HG03025 (cell line): ENCODE data around the gene TNFRSF1B.

Experiments used
- ATAC-seq: cut with Tn5 transposase; IDR thresholded peaks from one replicate; pipeline ENCODE4 v1.9.1; 2021; ENCODE audit warnings: mild to moderate bottlenecking, moderate library complexity; ENCODE audit not compliant: unreplicated experiment, low FRiP score

The TNFRSF1B gene

DNA sequence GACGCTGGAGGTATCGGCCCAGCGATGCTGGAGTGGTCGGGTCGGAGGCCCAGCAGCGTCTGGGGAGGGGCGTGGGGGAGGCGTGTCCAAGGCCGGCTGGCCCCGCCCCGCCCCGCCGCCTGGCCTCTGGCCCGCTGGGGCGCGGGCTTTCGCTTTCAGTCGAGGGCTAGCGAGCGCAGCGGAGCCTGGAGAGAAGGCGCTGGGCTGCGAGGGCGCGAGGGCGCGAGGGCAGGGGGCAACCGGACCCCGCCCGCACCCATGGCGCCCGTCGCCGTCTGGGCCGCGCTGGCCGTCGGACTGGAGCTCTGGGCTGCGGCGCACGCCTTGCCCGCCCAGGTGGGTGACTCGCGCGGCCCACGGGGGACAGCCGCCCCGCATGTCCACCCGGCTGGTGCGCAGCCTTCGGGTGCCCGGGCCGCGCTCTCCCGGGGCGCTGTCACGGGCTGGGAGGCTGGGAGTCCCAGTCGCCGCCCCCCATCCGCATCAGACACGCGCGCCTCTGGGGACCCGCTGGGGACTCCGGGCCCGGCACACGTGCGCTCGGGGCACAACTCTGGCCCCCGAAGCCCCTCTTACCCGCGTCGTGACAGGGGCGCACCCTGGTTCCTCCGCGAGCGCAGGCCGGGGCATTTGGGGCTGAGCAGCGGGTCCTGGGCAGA, at the start of gene TNFRSF1B:
TSS of gene TNFRSF1B (plus strand) at position 158 of the 659 bp plus-strand sequence. CDS start at position 259, 101 bp downstream.
- no peak for ATAC-seq

DNA sequence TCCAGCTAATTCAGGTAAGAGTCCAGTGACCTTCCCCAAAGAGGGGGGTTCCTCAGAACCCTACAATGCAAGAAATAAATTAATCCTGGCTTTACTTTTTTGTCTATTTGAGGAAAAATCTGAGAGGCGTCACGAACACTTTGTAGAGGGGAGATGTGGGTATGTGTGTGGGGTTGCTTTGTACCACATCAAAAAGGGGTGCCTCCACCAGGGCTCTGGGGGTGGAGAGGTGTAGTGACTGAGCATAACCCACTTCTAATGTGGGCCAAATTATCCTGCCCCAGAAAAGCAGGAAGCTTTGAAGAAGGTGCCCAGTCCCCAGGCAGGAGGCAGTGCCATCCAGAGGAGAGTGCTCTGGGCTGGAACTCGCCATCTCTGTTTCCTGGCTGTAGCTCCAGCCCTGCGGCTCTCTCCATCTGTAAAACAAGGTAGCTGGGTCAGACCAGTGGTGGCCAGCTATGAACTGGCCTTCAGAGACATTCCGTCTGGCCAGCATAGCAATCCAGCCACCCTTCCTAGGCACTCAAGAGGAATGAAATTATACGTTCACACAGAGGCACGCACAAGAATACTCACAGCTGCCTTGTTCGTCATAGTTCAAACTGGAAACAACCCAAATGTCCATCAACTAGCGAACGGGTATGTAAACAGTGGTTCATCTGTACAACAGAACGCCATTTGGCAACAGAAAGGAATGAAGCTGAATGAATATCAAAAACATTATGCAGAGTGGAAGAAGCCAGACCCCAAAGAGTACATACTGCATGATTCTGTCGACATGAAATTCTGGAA, 45.4 kb upstream of the TNFRSF1B start:
- ATAC-seq: no peak

DNA sequence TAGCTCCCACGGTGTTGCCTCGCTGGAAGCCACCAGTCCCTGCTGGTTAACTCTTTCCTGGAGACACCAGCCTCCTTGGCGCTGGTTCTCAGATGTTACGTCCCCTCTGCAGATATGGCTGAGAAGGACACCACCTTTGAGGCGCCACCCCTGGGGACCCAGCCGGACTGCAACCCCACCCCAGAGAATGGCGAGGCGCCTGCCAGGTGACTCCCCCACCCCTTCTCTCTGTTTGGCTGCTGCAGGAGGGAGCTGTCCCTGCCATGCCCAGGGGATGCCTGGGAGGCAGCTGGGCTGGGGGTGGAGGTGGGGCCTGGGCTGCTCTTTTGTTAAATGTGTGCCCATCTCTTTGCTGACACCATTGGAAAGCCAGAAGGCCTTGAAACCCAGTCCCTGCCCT, 43.6 kb upstream of the TNFRSF1B start:
- no peak for ATAC-seq

DNA sequence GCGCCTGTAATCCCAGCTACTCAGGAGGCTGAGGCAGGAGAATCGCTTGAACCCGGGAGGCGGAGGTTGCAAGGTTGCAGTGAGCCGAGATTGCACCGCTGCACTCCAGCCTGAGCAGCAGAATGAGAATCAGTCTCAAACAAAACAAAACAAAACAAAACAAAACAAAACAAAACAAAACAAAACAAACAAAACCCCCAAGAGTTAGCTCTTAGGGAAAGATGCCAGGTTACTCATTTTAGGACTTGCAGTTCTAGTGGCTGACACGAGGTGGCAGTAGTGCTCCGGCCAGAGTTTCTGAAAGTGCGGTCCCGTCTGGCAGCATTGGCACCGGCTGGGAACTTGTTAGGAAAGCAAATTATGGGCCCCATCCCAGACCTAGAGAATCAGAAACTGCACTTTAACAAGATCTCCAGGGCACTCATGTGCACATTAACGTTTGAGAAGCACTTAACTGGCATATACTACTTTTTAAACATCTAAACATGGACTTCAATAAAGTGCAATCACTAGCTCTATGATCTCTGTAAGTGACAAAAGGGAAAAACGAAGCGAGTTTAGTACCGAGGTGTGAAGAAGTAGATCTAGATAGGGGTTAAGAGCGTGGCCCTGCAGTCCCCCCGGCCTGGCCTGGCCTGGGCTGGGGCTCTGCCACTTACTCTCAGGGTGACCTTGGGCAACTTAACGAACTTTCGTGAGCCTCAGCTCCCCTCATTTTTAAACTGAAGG, 41.9 kb upstream of the TNFRSF1B start:
- no peak for ATAC-seq

DNA sequence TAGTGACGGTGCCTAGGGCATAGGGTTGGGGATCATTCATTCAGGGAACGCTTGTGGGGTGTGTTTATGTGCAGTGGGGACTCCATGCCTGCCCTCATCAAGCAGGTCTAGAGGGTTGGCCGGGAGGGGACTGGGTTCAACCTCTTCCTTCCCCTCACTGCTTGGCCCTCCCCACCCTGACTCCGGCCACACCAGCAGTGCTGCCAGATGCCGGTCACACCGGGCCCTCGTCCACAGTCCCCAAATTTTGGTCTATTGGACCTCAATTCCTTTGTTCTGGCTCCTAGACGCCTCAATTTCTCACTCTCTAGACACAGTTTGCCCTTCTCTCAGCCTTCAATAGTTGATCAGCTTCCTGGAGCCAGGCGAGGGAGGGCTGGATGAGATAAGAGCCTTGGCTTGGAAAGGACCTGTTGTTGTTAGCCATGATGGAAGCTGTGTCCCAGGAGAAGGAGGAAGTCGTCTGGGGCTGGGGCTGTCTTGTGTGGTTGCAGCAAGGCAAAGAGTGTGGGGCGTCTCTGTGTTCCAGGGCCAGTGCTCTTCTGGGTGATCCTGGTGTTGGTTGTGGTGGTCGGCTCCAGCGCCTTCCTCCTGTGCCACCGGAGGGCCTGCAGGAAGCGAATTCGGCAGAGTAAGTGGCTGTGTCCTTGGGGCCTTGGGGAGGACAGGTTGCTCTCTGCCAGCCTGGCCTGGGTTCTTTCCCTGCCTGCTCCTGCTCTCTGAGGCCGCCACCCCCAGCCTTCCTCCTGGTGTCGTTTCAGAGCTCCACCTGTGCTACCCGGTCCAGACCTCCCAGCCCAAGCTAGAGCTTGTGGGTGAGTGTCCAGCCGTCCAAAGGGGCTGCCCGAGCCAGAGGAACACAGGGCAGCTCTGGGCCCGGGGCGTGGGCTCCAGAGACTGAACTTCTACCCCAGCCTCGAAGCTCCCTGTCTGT, 41.1 kb upstream of the TNFRSF1B start:
- no peak for ATAC-seq

DNA sequence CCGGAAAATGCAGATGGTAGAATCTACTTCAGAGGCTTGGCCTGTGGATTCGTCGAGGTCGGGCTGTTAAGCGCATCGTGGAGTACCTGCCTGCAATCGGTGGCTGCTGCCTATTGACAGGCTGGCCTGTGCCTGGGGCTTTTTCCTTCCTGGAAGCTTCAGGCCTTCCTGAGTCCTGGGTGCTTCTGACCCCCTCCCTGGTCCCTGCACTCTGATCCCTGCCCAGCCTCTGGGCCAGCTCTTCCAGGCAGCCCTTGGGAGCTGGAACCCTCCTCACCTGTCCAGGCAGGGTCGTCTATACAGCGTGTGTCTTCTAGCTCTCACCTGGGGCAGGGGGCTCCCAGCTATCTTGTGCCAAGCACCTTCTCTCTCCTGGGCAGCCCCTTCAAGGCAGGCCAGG, 40.0 kb upstream of the TNFRSF1B start:
- ATAC-seq: no peak

DNA sequence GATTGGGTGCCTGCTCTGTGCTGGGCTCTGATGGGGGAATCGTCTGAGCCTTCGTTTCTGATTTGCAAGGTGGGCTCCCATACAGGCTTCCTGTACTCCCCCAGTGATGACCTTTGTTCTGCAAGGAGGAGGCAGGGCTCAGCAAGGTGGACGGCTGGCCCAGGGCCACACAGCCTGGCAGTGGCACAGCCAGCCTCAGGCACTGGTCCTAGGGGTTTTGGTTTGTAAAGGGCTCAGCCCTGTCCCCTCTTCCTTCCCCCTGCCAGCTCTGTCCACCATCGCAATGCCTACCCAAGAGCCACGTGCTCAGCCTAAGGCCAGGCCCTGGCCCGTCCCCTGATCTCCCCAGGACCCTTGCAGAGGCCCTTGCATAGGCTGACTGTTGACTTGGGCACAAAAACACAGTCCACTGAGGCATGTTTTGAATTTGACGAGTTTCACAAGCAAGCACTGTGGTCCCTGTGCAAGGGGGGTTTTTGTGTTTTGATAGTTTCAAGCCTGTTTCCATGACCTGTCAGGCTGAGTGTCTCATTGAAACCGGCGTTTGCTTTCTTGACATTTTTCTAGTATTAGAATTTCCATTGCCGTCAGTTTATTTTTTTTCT, 39.5 kb upstream of the TNFRSF1B start:
- ATAC-seq: no peak

DNA sequence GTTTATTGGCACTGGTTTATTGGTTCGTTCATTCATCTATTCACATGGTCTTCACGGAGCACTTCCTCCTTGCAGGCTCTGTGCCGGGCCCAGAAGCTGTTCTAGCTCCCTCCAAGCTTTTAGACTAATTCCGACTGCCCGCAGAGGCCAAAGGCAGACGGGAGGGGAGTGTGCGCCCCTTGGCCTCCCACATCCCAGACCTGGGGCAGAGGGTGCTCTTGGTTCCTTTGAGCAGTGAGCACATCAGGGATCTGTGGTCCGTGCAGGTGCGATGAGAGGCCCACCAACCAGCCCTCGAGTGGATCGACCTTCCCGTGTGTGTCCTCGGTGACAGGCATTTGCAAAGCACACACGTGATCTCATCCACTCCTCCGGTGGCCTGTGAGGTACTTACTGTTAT, 38.7 kb upstream of the TNFRSF1B start:
- no peak for ATAC-seq

DNA sequence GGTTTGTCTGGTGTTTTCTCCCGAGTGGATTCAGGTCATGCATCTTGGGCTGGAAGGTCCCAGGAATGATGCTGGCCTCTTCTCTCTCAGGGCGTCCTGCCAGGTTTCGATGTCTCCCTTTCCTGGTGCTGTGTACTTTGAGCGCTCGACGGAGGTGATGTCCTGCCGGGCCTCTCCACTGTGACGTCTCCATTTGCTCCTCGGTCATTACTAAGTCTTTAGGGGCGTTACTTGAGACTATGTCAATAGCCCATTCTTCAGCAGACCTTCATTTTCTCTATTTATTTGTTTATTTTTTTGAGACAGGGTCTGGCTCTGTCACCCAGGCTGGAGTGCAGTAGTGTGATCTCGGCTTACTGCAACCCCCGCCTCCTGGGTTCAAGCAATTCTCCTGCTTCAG, 37.2 kb upstream of the TNFRSF1B start:
- no peak for ATAC-seq

DNA sequence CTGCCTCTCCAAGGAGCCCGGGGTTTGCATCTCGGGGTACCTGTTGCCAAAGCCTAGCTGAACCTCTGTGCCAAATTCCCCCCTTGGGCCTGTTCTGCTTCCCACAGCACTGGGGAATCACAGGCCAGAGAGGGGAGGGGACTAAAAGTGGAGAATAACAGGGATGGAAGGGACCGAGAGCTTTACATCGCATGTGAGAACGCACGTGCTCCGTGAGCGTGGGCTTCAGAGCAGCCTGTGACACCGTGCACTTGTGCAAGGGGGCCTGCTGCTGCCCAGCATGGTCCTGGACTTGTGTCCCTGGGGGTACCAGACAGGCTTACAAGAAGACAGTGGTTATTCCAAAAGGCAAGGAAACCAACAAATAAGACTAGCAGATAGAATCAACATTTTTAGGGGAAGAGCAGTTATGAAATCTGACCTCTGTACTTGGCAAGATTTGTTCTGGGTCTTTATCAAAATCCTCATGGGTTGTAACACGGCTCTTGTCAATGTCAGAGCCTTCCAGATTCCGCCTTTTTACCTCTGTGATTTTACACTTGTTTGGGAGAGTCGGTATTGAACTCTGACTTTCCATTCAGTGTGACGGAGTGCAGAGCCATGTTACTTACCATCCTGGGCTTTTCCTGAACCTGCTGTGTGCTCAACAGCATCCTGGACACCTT, 36.2 kb upstream of the TNFRSF1B start:
- ATAC-seq: no peak

DNA sequence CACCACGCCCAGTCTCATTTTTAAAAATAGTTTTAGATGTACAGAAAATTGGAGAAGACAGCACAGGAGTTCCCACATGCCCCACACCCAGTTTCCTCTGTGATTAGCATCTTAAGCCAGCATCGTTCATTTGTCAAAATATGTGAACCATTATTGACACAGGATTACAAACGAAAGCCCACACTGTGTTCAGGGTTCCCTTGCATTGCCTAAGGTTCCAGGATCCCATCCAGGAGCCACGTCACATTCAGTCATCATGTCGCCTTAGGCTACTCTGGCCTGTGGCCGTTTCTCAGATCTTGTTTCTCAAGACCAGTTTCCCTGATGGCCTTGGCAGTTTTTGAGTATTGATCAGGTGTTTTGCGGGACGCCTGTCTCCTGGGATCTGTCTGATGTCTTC, 34.7 kb upstream of the TNFRSF1B start:
- ATAC-seq: no peak

DNA sequence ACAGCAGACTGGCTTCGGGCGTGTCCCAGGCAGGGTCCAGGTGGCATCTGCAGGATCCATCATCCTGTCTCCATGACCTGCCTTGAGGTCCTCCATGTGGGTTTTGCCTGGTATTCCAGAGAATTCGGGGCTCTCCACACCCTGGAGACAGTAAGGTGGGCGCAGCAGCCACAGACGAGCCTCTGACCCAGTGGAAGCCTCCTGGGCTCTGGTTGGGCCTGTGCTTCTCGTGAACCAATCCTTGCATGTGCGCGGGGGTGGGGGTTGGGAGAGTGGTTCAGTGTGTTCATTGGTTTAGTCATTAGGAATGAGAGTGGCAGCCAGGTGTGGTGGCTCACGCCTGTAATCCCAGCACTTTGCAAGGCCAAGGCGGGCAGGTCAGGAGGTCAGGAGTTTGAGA, 32.1 kb upstream of the TNFRSF1B start:
- no peak for ATAC-seq

DNA sequence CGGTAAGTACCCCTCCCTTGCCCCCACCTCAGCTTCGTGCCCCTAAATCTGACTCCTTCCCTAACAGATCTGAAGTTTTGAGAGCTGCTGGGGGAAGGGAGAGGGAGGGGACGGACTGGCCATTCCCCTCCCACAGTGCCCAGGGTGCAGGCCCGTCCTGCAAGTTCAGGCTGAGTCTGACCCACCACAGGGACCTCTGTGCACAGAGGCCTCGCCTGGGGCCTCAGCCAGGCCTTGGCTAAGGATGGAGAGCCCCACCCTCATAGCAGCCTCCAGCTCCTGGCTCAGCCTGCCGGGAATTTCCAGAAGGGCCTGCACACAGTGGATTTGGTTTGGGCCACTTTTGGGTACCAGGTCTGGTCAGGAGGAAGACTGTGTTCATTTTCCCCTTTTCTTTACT, 31.2 kb upstream of the TNFRSF1B start:
- ATAC-seq: no peak

DNA sequence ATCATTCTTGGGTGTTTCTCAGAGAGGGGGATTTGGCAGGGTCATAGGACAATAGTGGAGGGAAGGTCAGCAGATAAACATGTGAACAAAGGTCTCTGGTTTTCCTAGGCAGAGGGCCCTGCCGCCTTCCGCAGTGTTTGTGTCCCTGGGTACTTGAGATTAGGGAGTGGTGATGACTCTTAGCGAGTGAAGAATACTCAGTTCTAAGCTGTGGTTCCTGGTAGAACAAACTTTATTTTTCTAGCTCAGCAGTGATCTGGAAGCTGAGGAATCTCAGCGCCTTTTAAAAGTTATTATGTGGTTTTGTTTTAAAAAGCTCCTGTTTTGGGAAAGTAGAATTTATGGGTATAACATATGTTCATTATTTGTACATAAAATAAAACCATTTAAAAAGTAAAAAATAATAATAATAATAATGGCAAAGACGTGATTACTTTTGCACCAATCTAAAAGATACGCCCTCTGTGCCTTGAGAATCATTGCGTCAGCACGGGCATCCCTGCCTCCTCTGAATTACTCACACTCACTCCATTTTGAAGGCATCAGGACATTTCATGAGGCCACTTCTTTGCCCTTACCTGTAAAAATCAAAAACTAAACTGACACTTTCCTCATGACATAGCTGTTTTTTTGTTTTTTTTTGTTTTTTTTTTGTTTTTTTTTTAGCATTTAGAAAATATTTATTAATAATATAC, 29.7 kb upstream of the TNFRSF1B start:
- ATAC-seq: no peak

DNA sequence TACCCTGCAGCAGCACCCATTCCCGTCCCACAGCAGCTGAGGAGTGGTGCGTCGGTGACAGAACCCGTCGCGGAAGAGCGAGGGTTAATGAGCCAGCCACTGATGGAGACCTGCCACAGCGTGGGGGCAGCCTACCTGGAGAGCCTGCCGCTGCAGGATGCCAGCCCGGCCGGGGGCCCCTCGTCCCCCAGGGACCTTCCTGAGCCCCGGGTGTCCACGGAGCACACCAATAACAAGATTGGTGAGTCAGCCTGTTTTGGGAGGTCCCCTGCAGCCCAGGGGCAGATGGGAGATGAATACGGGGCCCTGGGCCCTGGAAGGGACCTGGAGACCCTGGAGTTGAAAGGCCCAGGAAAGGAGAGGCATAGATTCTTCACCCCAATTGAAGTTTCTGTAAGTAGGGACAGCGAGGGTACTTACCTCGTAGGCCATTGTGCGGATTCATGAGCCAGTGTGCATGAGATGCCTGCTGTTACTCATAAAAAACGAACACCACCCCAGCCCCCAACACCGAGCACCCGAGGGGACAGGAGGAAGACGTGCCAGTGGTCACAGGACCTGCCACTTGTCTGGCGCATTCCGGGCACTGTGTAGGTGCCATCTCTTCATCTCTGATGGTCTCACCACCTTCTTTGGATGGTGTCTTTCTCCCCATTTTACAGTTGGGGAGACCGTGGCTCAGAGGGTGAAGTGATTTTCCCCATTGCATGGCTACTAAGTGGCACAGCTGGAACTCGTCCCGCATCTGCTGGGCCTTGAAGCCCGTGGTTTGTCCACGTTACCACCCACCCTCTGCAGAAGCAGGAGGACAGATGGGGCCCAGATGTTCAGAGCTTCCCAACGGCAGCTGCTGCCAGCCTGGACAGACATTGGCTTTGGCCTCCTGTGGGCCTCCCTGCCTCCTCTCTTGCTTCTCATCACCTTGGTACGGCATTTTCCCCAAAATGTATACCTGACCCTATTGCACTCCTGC, 28.3 kb upstream of the TNFRSF1B start:
- ATAC-seq: no peak

DNA sequence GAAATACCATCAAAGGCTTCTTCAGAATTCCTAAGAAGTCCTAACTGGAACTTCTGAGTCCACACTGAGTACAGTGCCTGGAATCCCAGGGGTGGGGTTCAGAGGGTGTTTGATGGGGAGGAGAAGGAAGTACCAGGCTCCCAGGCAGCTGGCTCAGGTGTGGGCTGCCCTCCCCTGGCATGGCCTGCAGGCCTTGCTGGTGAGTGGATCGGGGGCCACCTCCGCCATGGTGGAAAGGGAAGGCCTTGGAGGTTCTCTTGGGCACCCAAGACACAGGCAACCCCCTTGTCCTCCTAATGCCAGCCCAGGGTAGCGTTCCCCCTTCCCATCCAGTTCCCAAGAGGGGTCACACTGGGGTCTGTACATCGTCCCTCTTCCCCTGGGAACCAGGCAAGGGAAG, 26.8 kb upstream of the TNFRSF1B start:
- no peak for ATAC-seq

DNA sequence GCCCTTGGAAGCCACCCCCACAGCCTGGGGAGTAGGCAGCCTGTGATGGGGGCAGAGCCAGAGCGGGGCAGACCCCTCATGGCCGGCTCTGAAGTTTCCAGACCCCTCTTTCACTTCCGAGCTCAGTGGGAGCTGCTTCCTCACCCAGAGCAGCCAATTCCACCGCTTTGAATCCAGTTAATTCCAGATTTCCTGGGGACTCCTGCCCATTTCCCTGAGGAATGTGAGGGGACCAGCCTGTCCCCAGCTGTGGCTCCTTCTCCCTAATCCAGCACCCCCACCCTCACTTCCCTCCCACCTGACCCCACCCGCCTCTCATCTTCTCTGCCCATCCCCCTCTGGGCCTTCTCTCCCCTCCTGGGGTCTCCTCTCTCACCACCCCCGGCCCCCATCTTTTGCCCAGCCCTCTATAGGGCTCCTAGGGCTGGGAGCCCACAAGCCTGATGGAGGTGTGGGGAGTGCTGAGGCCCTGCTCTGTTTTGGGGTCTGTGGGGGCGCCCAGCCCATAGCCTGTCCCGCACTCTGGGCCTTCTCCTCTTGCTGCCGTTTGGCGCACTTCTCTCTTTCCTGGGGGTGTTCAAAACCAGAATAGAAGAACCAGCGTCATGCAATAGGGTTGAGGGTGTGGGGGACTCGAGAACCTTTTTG, 26.2 kb upstream of the TNFRSF1B start:
- ATAC-seq: no peak
